Esophagus squamous epithelium (tissue), 4 donors: ENCODE data around the gene RIN3.

Source experiments
- POLR2A ChIP-seq, 4 donors: fragments of 450-650 bp; IDR thresholded peaks; one replicate each; pipeline ENCODE4 v1.6.1; 2017; ENCODE audit warnings: antibody characterized with exemption in 4 of 4, mild to moderate bottlenecking in 4 of 4, moderate library complexity in 3 of 4
- TF ChIP-seq, protein P1 (sequence below), 6 experiments: fragments of 450-650 bp in 4 of 6; fragments of 200-600 bp in 2 of 6; sonication (generic) in 2 of 6; IDR thresholded peaks; one replicate each; pipeline ENCODE4 v1.5.1; 2016 to 2019; ENCODE audit warnings: antibody characterized with exemption in 6 of 6, mild to moderate bottlenecking in 4 of 6, moderate library complexity in 4 of 6

- TF ChIP-seq, protein P1, sequence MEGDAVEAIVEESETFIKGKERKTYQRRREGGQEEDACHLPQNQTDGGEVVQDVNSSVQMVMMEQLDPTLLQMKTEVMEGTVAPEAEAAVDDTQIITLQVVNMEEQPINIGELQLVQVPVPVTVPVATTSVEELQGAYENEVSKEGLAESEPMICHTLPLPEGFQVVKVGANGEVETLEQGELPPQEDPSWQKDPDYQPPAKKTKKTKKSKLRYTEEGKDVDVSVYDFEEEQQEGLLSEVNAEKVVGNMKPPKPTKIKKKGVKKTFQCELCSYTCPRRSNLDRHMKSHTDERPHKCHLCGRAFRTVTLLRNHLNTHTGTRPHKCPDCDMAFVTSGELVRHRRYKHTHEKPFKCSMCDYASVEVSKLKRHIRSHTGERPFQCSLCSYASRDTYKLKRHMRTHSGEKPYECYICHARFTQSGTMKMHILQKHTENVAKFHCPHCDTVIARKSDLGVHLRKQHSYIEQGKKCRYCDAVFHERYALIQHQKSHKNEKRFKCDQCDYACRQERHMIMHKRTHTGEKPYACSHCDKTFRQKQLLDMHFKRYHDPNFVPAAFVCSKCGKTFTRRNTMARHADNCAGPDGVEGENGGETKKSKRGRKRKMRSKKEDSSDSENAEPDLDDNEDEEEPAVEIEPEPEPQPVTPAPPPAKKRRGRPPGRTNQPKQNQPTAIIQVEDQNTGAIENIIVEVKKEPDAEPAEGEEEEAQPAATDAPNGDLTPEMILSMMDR (IDR thresholded peaks at IDR 0.05) = no peak
- no peak for TF ChIP-seq POLR2A (IDR thresholded peaks at IDR 0.05)
These were observed 6.3 kb upstream of the RIN3 start for GRCh38 chr14:92507174-92507768.
